Esophagus muscularis mucosa (tissue), 2 donors: ENCODE data around the gene PRX.

Source experiments
- POLR2A ChIP-seq: fragments of 450-650 bp; IDR thresholded peaks from one replicate; pipeline ENCODE4 v1.6.1; 2017; ENCODE audit warnings: antibody characterized with exemption, moderate library complexity, mild to moderate bottlenecking, low read depth
- POLR2AphosphoS5 ChIP-seq, 2 donors: sonication (generic); formaldehyde crosslinking; IDR thresholded peaks; one replicate each; pipeline ENCODE4 v1.6.1; 2017; ENCODE audit warnings: antibody characterized with exemption in 2 of 2

- TF ChIP-seq POLR2A (no peak), POLR2AphosphoS5 (IDR thresholded peaks at IDR 0.05) (no peak)
Observed at GRCh38 chr19:40392123-40392522, 21.1 kb downstream of the PRX start.
